Fibroblast of the conjunctiva (primary cell): ENCODE measurements around the gene HPN.

Experiments used
- DNase-seq: peaks from one replicate; pipeline ENCODE4 v3.0.0-alpha.2; 2010; ENCODE audit warnings: low read depth

Gene HPN

GRCh38 chr19:35062942-35063341 is 21.4 kb downstream of the HPN start:
- DNase-seq: no peak

GRCh38 chr19:35063940-35064818 is 22.7 kb downstream of the HPN start:
- no peak for DNase-seq

GRCh38 chr19:35065574-35065973 is 24.1 kb downstream of the HPN start:
- no peak for DNase-seq

- DNase-seq: no peak
Measured at GRCh38 chr19:35066121-35066520, 24.6 kb downstream of the HPN start.

GRCh38 chr19:35066691-35067563 is 25.4 kb downstream of the HPN start:
- DNase-seq: peak; percentile 78

- no peak for DNase-seq
Measured at GRCh38 chr19:35068941-35069634, 27.6 kb downstream of the HPN start.

GRCh38 chr19:35069696-35070095 is 28.2 kb downstream of the HPN start:
- no peak for DNase-seq

GRCh38 chr19:35070471-35070870 is 28.9 kb downstream of the HPN start:
- DNase-seq: no peak

- no peak for DNase-seq
Measured at GRCh38 chr19:35073516-35073915, 32.0 kb downstream of the HPN start.

- no peak for DNase-seq
Measured at GRCh38 chr19:35073941-35074340, 32.4 kb downstream of the HPN start.

- no peak for DNase-seq
Measured at GRCh38 chr19:35074426-35075201, 33.1 kb downstream of the HPN start.

GRCh38 chr19:35075202-35076025 is 33.9 kb downstream of the HPN start:
- DNase-seq: no peak

- DNase-seq: no peak
Measured at GRCh38 chr19:35076026-35076370, 34.5 kb downstream of the HPN start.

GRCh38 chr19:35076657-35077056 is 35.1 kb downstream of the HPN start:
- DNase-seq: no peak

- no peak for DNase-seq
Measured at GRCh38 chr19:35077411-35078223, 36.1 kb downstream of the HPN start.

- DNase-seq: no peak
Measured at GRCh38 chr19:35079826-35080225, 38.3 kb downstream of the HPN start.

- DNase-seq: no peak
Measured at GRCh38 chr19:35080613-35081170, 39.2 kb downstream of the HPN start.

- DNase-seq: no peak
Measured at GRCh38 chr19:35081201-35081600, 39.7 kb downstream of the HPN start.

- no peak for DNase-seq
Measured at GRCh38 chr19:35083691-35084508, 42.4 kb downstream of the HPN start.
